ENCODE data around the gene ZNF423. TPM values are rescaled to one million over a fixed set of nuclear protein-coding genes. Genes with fewer than 3 reads are reported as not detected.

Gene ZNF423
- total and polyA plus RNA-seq, 2 of the 13 experiments (the other 11 are each of a cell fraction or from before 2014, with no cell fraction given): 0.07 to 0.31 TPM

- TF ChIP-seq ZFAT (CRISPR knock-in tag; conservative IDR thresholded peaks at IDR 0.05) (no peak), NCOA1 (CRISPR knock-in tag; IDR thresholded peaks at IDR 0.05) (no peak), BORCS8-MEF2B (CRISPR knock-in tag; IDR thresholded peaks at IDR 0.05) (no peak), HOXA7 (CRISPR knock-in tag; IDR thresholded peaks at IDR 0.05) (no peak), NFKBIZ (CRISPR knock-in tag; IDR thresholded peaks at IDR 0.05) (no peak), KDM5A (IDR thresholded peaks at IDR 0.05; ENCODE audit: borderline replicate concordance, low read length) (no peak), POLR2G (IDR thresholded peaks at IDR 0.05; ENCODE audit: low read depth, low read length) (no peak), CENPT (CRISPR knock-in tag; IDR thresholded peaks at IDR 0.05; ENCODE audit: low read depth) (no peak), ZNF431 (CRISPR knock-in tag; IDR thresholded peaks at IDR 0.05; ENCODE audit: borderline replicate concordance, low read depth) (no peak), ZNF143 (CRISPR knock-in tag; IDR thresholded peaks at IDR 0.05) (no peak), HDAC6 (IDR thresholded peaks at IDR 0.05; ENCODE audit: low read depth, low read length) (no peak), ZNF547 (CRISPR knock-in tag; IDR thresholded peaks at IDR 0.05) (0 out of 2 replicates have a peak, but pooled peaks have one; percentile 50), MXD4 (CRISPR knock-in tag; IDR thresholded peaks at IDR 0.05) (no peak), GFI1 (CRISPR knock-in tag; IDR thresholded peaks at IDR 0.05; ENCODE audit: borderline replicate concordance) (no peak), ZBTB2 (CRISPR knock-in tag; IDR thresholded peaks at IDR 0.05; ENCODE audit: low read depth) (no peak), KLF9 (CRISPR knock-in tag; IDR thresholded peaks at IDR 0.05; ENCODE audit: low read depth) (no peak), HNRNPLL (IDR thresholded peaks at IDR 0.05; ENCODE audit: low read depth, low read length, poor library complexity, severe bottlenecking) (no peak), ZNF232 (CRISPR knock-in tag; IDR thresholded peaks at IDR 0.05; ENCODE audit: borderline replicate concordance) (no peak), HMG20A (CRISPR knock-in tag; IDR thresholded peaks at IDR 0.05; ENCODE audit: borderline replicate concordance) (peak; percentile 54), ZKSCAN8 (CRISPR knock-in tag; IDR thresholded peaks at IDR 0.05; ENCODE audit: borderline replicate concordance) (no peak), ZNF749 (CRISPR knock-in tag; IDR thresholded peaks at IDR 0.05; ENCODE audit: borderline replicate concordance) (no peak), ZNF44 (CRISPR knock-in tag; IDR thresholded peaks at IDR 0.05) (no peak)
- TF ChIP-seq, protein P1, sequence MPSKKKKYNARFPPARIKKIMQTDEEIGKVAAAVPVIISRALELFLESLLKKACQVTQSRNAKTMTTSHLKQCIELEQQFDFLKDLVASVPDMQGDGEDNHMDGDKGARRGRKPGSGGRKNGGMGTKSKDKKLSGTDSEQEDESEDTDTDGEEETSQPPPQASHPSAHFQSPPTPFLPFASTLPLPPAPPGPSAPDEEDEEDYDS (CRISPR knock-in tag; IDR thresholded peaks at IDR 0.05): no peak
- TF ChIP-seq, protein P2, sequence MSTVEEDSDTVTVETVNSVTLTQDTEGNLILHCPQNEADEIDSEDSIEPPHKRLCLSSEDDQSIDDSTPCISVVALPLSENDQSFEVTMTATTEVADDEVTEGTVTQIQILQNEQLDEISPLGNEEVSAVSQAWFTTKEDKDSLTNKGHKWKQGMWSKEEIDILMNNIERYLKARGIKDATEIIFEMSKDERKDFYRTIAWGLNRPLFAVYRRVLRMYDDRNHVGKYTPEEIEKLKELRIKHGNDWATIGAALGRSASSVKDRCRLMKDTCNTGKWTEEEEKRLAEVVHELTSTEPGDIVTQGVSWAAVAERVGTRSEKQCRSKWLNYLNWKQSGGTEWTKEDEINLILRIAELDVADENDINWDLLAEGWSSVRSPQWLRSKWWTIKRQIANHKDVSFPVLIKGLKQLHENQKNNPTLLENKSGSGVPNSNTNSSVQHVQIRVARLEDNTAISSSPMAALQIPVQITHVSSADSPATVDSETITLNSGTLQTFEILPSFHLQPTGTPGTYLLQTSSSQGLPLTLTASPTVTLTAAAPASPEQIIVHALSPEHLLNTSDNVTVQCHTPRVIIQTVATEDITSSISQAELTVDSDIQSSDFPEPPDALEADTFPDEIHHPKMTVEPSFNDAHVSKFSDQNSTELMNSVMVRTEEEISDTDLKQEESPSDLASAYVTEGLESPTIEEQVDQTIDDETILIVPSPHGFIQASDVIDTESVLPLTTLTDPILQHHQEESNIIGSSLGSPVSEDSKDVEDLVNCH (CRISPR knock-in tag; IDR thresholded peaks at IDR 0.05): no peak
- TF ChIP-seq, protein P3, sequence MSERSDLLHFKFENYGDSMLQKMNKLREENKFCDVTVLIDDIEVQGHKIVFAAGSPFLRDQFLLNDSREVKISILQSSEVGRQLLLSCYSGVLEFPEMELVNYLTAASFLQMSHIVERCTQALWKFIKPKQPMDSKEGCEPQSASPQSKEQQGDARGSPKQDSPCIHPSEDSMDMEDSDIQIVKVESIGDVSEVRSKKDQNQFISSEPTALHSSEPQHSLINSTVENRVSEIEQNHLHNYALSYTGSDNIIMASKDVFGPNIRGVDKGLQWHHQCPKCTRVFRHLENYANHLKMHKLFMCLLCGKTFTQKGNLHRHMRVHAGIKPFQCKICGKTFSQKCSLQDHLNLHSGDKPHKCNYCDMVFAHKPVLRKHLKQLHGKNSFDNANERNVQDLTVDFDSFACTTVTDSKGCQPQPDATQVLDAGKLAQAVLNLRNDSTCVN (CRISPR knock-in tag; IDR thresholded peaks at IDR 0.05; ENCODE audit: borderline replicate concordance): no peak
Measured at GRCh38 chr16:49884033-49885015, 28.4 kb upstream of the ZNF423 start (continued).

Measured in HepG2 (cell line).